Keratinocyte (primary cell): Measurements from ENCODE around the gene TBK1. TPM values are rescaled to one million over a fixed set of nuclear protein-coding genes. Genes with fewer than 3 reads are reported as not detected.

ENCODE experiments used
- DNase-seq: peaks from one replicate; pipeline ENCODE4 v3.0.0-alpha.2; 2011; ENCODE audit warnings: low read depth, missing footprints, low spot score
- FAIRE-seq: peaks from 2 replicates; lab custom pipeline; 2011; peaks lifted over from hg19 to GRCh38; lab: Jason Lieb, UNC
- H2AFZ ChIP-seq: 2 replicates; pipeline ENCODE4 v1.6.0; 2012; ENCODE audit warnings: low read length, control low read depth, inconsistent platforms; ENCODE audit not compliant: control insufficient read depth
- H3K27ac ChIP-seq: 2 replicates; pipeline ENCODE4 v1.5.1; 2011; ENCODE audit warnings: low read length; ENCODE audit not compliant: control insufficient read depth, insufficient read depth
- H3K27me3 ChIP-seq: 3 replicates; pipeline ENCODE4 v1.6.0; 2011; ENCODE audit warnings: low read length; ENCODE audit not compliant: control insufficient read depth, insufficient read depth; ENCODE audit errors: extremely low read depth
- H3K36me3 ChIP-seq, 2 experiments: 2 replicates in 1 of 2; 3 replicates in 1 of 2; pipeline ENCODE4 v1.5.1; 2011; ENCODE audit warnings: low read length in 2 of 2, mild to moderate bottlenecking in 1 of 2; ENCODE audit not compliant: control insufficient read depth in 2 of 2, insufficient read depth in 2 of 2; ENCODE audit errors: extremely low read depth in 1 of 2
- H3K4me1 ChIP-seq: 3 replicates; pipeline ENCODE4 v1.5.1; 2011; ENCODE audit warnings: low read length; ENCODE audit not compliant: control insufficient read depth, insufficient read depth; ENCODE audit errors: extremely low read depth
- H3K4me2 ChIP-seq: 3 replicates; pipeline ENCODE4 v1.6.0; 2011; ENCODE audit warnings: low read depth, low read length; ENCODE audit not compliant: control insufficient read depth, insufficient read depth; ENCODE audit errors: extremely low read depth
- H3K4me3 ChIP-seq, 3 experiments: fragments of 200-600 bp in 1 of 3; sonication (generic) in 1 of 3; 2 replicates in 2 of 3; 3 replicates in 1 of 3; pipeline ENCODE4 v1.5.1; 2011 to 2016; ENCODE audit warnings: low read length in 3 of 3, mild to moderate bottlenecking in 3 of 3, control low read depth in 2 of 3, inconsistent platforms in 1 of 3, low read depth in 1 of 3, mixed read lengths in 1 of 3, mixed run types in 1 of 3, moderate library complexity in 1 of 3; ENCODE audit not compliant: control insufficient read depth in 2 of 3, insufficient read depth in 2 of 3; ENCODE audit errors: extremely low read depth in 1 of 3
- H3K79me2 ChIP-seq: 2 replicates; pipeline ENCODE4 v1.6.0; 2012; ENCODE audit warnings: low read length; ENCODE audit not compliant: control insufficient read depth, insufficient read depth
- H3K9ac ChIP-seq: 3 replicates; pipeline ENCODE4 v1.6.0; 2011; ENCODE audit warnings: low read length; ENCODE audit not compliant: control insufficient read depth, insufficient read depth; ENCODE audit errors: extremely low read depth
- H3K9me1 ChIP-seq: 3 replicates; pipeline ENCODE4 v1.6.0; 2011; ENCODE audit warnings: low read length; ENCODE audit not compliant: control insufficient read depth, insufficient read depth; ENCODE audit errors: extremely low read depth
- H3K9me3 ChIP-seq: 2 replicates; pipeline ENCODE4 v1.5.1; 2012; ENCODE audit warnings: low read depth, low read length; ENCODE audit not compliant: control insufficient read depth
- H4K20me1 ChIP-seq: 3 replicates; pipeline ENCODE4 v1.6.0; 2011; ENCODE audit warnings: low read length; ENCODE audit not compliant: control insufficient read depth, insufficient read depth; ENCODE audit errors: extremely low read depth
- EZH2 ChIP-seq: IDR thresholded peaks from one replicate; pipeline ENCODE4 v1.6.1; 2012; ENCODE audit warnings: inconsistent platforms, mild to moderate bottlenecking, low read length, moderate library complexity
- dilution Hi-C: fragments of 300-500 bp; cut with MboI; formaldehyde crosslinking; loops from one replicate; pipeline ENCODE4 v1.7.0; 2020; ENCODE audit warnings: low sequenced_read_pairs; ENCODE audit not compliant: extremely low pct_ligation_motif_present
- polyA plus RNA-seq, 5 experiments: library from polyadenylated mRNA; depleted of rRNA in 3 of 5; stranded (reverse) in 3 of 5; stranded (forward) in 1 of 5; unstranded in 1 of 5; fragments of >200 nt; gene quantifications; 1 replicate in 1 of 5; 2 replicates in 3 of 5; 3 replicates in 1 of 5; pipeline versions ENCODE4 v1.2.1 to v1.2.3, GENCODE V29; 2011 to 2012; ENCODE audit warnings: missing spikeins in 2 of 5, low read depth in 1 of 5, low replicate concordance in 1 of 5
- TF ChIP-seq, protein P1 (sequence below), 3 experiments: IDR thresholded peaks in 1 of 3; conservative IDR thresholded peaks in 1 of 3; optimal IDR thresholded peaks in 1 of 3; 2 replicates in 2 of 3; 3 replicates in 1 of 3; pipeline versions ENCODE3 to v1.5.1; 2011; ENCODE audit warnings: low read length in 3 of 3, mild to moderate bottlenecking in 3 of 3, moderate library complexity in 2 of 3, control low read depth in 1 of 3, inconsistent platforms in 1 of 3; ENCODE audit not compliant: insufficient read depth in 2 of 3; ENCODE audit errors: extremely low read depth in 1 of 3

Gene TBK1
- polyA plus RNA-seq, 1 donor (not counting 4 experiments of a cell fraction or from before 2014, with no cell fraction given) = 19.1 TPM

- H3K36me3 ChIP-seq = no peaks in the 10 kb centered on the region
- DNase-seq (no peak), FAIRE-seq (no peak)
- H3K9me1 ChIP-seq = no peaks in the 10 kb centered on the region
- no peaks in the 10 kb centered on the region for H3K79me2 ChIP-seq
- no peaks in the 10 kb centered on the region for H3K27me3 ChIP-seq
- peaks cover 4% of the 10 kb centered on the region for H3K4me1 ChIP-seq
- no peak overlapping the region for H3K4me3 ChIP-seq
- no peak overlapping the region for H3K9ac ChIP-seq
- no peaks in the 10 kb centered on the region for H3K9me3 ChIP-seq
- no peak overlapping the region for H2AFZ ChIP-seq
- H4K20me1 ChIP-seq = no peaks in the 10 kb centered on the region
- no peak for TF ChIP-seq EZH2
- TF ChIP-seq, protein P1, sequence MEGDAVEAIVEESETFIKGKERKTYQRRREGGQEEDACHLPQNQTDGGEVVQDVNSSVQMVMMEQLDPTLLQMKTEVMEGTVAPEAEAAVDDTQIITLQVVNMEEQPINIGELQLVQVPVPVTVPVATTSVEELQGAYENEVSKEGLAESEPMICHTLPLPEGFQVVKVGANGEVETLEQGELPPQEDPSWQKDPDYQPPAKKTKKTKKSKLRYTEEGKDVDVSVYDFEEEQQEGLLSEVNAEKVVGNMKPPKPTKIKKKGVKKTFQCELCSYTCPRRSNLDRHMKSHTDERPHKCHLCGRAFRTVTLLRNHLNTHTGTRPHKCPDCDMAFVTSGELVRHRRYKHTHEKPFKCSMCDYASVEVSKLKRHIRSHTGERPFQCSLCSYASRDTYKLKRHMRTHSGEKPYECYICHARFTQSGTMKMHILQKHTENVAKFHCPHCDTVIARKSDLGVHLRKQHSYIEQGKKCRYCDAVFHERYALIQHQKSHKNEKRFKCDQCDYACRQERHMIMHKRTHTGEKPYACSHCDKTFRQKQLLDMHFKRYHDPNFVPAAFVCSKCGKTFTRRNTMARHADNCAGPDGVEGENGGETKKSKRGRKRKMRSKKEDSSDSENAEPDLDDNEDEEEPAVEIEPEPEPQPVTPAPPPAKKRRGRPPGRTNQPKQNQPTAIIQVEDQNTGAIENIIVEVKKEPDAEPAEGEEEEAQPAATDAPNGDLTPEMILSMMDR (optimal IDR thresholded peaks at IDR 0.05 in 1 of 3, IDR thresholded peaks at IDR 0.05 in 1 of 3, conservative IDR thresholded peaks at IDR 0.05 in 1 of 3; ENCODE audit: extremely low read depth in 1 of 3, insufficient read depth in 2 of 3, low read length in 3 of 3) = no peak
- H3K4me2 ChIP-seq = no peak overlapping the region
- H3K27ac ChIP-seq = no peak overlapping the region
- dilution Hi-C loops = loop anchor here (25.0 kb wide), 1 partner anchor 162 kb away; no protein-coding TSS in a partner anchor
Observed at GRCh38 chr12:64525461-64526160, 73.7 kb downstream of the TBK1 start.

DNA sequence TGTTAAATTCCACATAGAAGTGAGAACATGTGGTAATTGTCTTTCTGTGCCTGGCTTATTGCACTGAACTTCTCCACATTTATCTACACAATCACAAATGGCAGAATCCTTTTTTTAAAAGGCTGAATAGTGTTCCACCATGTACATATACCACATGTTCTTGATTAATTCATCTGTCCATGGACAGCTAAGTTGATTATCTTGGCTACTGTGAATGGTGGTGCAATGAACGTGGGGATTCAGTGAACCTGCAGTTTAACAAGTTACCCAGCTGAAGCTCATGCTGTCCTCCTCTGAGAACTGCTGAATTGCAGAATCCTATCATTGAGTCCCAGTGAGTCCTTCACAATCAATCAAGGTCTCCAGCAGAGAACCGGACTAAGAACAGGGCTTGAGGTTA lies 74.9 kb downstream of the TBK1 start:
- DNase-seq = no peak
- H3K79me2 ChIP-seq = no peaks in the 10 kb centered on the region
- H3K36me3 ChIP-seq = no peaks in the 10 kb centered on the region
- no peak overlapping the region for H2AFZ ChIP-seq
- H3K9me1 ChIP-seq = no peaks in the 10 kb centered on the region
- H3K9ac ChIP-seq = no peak overlapping the region
- H3K4me2 ChIP-seq = no peak overlapping the region
- no peak for FAIRE-seq
- no peak overlapping the region for H3K4me3 ChIP-seq
- H3K27ac ChIP-seq = no peak overlapping the region
- no peaks in the 10 kb centered on the region for H3K9me3 ChIP-seq
- TF ChIP-seq, protein P1 (optimal IDR thresholded peaks at IDR 0.05 in 1 of 3, IDR thresholded peaks at IDR 0.05 in 1 of 3, conservative IDR thresholded peaks at IDR 0.05 in 1 of 3; ENCODE audit: extremely low read depth in 1 of 3, insufficient read depth in 2 of 3, low read length in 3 of 3) = no peak
- TF ChIP-seq EZH2 = no peak
- peaks cover 4% of the 10 kb centered on the region for H3K4me1 ChIP-seq
- no peaks in the 10 kb centered on the region for H4K20me1 ChIP-seq
- H3K27me3 ChIP-seq = no peaks in the 10 kb centered on the region
- dilution Hi-C loops = loop anchor here (25.0 kb wide), 1 partner anchor 160 kb away; no protein-coding TSS in a partner anchor
